Neural cell (in vitro differentiated cells): ENCODE measurements around the gene YPEL5. TPM values are rescaled to one million over a fixed set of nuclear protein-coding genes. Genes with fewer than 3 reads are reported as not detected.

Source experiments
- H2AFZ ChIP-seq: fragments of 200-600, 300-800 bp; sonication (generic), shearing (Covaris generic); 2 replicates; pipeline ENCODE4 v1.6.0; 2014; ENCODE audit warnings: low read depth, mild to moderate bottlenecking, antibody characterized with exemption, low read length, moderate library complexity
- H3F3A ChIP-seq: fragments of 200-600 bp; shearing (Covaris generic); 2 replicates; pipeline ENCODE4 v1.6.1; 2016; ENCODE audit warnings: mild to moderate bottlenecking, moderate library complexity, mixed read lengths, antibody characterized with exemption, low read length; ENCODE audit not compliant: insufficient read depth, poor library complexity, severe bottlenecking
- H3K27ac ChIP-seq: fragments of 200-600, 300-800 bp; sonication (generic), shearing (Covaris generic); 2 replicates; pipeline ENCODE4 v1.5.1; 2014; ENCODE audit warnings: mild to moderate bottlenecking, low read length, moderate library complexity
- H3K27me3 ChIP-seq: fragments of 300-800, 200-600 bp; sonication (generic), shearing (Covaris generic); 2 replicates; pipeline ENCODE4 v1.6.0; 2014; ENCODE audit warnings: mild to moderate bottlenecking, low read depth, low read length, moderate library complexity; ENCODE audit not compliant: insufficient read depth
- H3K36me3 ChIP-seq: fragments of 300-800, 200-600 bp; sonication (generic), shearing (Covaris generic); 2 replicates; pipeline ENCODE4 v1.5.1; 2014; ENCODE audit warnings: mild to moderate bottlenecking, antibody characterized with exemption, low read length, moderate library complexity; ENCODE audit not compliant: insufficient read depth
- H3K4me2 ChIP-seq: fragments of 300-800, 200-600 bp; sonication (generic), shearing (Covaris generic); 2 replicates; pipeline ENCODE4 v1.6.0; 2014; ENCODE audit warnings: mild to moderate bottlenecking, low read length
- H3K4me3 ChIP-seq: fragments of 300-800, 200-600 bp; sonication (generic), shearing (Covaris generic); 2 replicates; pipeline ENCODE4 v1.5.1; 2014; ENCODE audit warnings: mild to moderate bottlenecking, low read length, moderate library complexity
- H3K79me2 ChIP-seq: fragments of 200-600 bp; shearing (Covaris generic); replicated peaks from 2 replicates; pipeline ENCODE4 v1.6.0; 2014; ENCODE audit warnings: mild to moderate bottlenecking, low read length, moderate library complexity; ENCODE audit not compliant: insufficient read depth
- H3K9ac ChIP-seq: fragments of 300-800, 200-600 bp; sonication (generic), shearing (Covaris generic); 2 replicates; pipeline ENCODE4 v1.6.1; 2016; ENCODE audit warnings: mild to moderate bottlenecking, low read length, mixed read lengths
- H3K9me2 ChIP-seq: fragments of 200-600 bp; shearing (Covaris generic); 2 replicates; pipeline ENCODE4 v1.6.1; 2016; ENCODE audit warnings: mild to moderate bottlenecking, low read length, mixed read lengths; ENCODE audit not compliant: insufficient read depth
- H3K9me3 ChIP-seq: fragments of 200-600, 300-800 bp; sonication (generic), shearing (Covaris generic); 2 replicates; pipeline ENCODE4 v1.6.1; 2016; ENCODE audit warnings: mild to moderate bottlenecking, mixed run types, low read length, moderate library complexity, mixed read lengths
- H4K20me1 ChIP-seq: fragments of 200-600 bp; shearing (Covaris generic); 2 replicates; pipeline ENCODE4 v1.6.1; 2016; ENCODE audit warnings: mild to moderate bottlenecking, mixed run types; ENCODE audit not compliant: insufficient read depth
- EP300 ChIP-seq: fragments of 450-650 bp; conservative IDR thresholded peaks from 2 replicates; pipeline ENCODE4 v1.6.1; 2014; ENCODE audit warnings: antibody characterized with exemption, mild to moderate bottlenecking, moderate library complexity; ENCODE audit not compliant: poor library complexity, severe bottlenecking
- EZH2 ChIP-seq: fragments of 200-600, 300-800 bp; shearing (Covaris generic), sonication (generic); IDR thresholded peaks from 2 replicates; pipeline ENCODE4 v1.6.1; 2014; ENCODE audit warnings: antibody characterized with exemption, low read length, borderline replicate concordance, mild to moderate bottlenecking; ENCODE audit not compliant: insufficient read depth, poor library complexity, severe bottlenecking
- MXI1 ChIP-seq: fragments of 450-650 bp; conservative IDR thresholded peaks from 2 replicates; pipeline ENCODE4 v1.6.1; 2014; ENCODE audit warnings: antibody characterized with exemption, mild to moderate bottlenecking; ENCODE audit not compliant: poor library complexity, severe bottlenecking
- POLR2AphosphoS5 ChIP-seq: IDR thresholded peaks from 2 replicates; pipeline ENCODE4 v1.6.1; 2012
- RAD21 ChIP-seq: fragments of 450-650 bp; conservative IDR thresholded peaks from 2 replicates; pipeline ENCODE4 v1.6.1; 2014; ENCODE audit warnings: antibody characterized with exemption, mild to moderate bottlenecking, moderate library complexity
- REST ChIP-seq: IDR thresholded peaks from 2 replicates; pipeline ENCODE4 v1.6.1; 2012; ENCODE audit warnings: borderline replicate concordance
- SMC3 ChIP-seq: fragments of 450-650 bp; conservative IDR thresholded peaks from 2 replicates; pipeline ENCODE4 v1.6.1; 2014; ENCODE audit warnings: antibody characterized with exemption, mild to moderate bottlenecking, moderate library complexity; ENCODE audit not compliant: poor library complexity
- TAF1 ChIP-seq: IDR thresholded peaks from 2 replicates; pipeline ENCODE4 v1.6.1; 2012; ENCODE audit warnings: low read depth
- polyA plus RNA-seq: library from polyadenylated mRNA; depleted of rRNA; stranded (reverse); fragments of >200 nt; gene quantifications from 2 replicates; pipeline ENCODE4 v1.2.3, GENCODE V29; 2014
- TF ChIP-seq, protein P1 (sequence below): fragments of 450-650 bp; IDR thresholded peaks from 2 replicates; pipeline ENCODE4 v1.5.1; 2014; ENCODE audit warnings: antibody characterized with exemption, mild to moderate bottlenecking, moderate library complexity; ENCODE audit not compliant: poor library complexity, severe bottlenecking

Gene YPEL5
- polyA plus RNA-seq, 1 donor from 2014 or later, result 130 TPM

GRCh38 chr2:30165050-30165520 lies 18.3 kb downstream of the YPEL5 start:
- Histone ChIP-seq H3F3A (no peaks in the 10 kb centered on the region), H3K9me3 (no peaks in the 10 kb centered on the region), H3K79me2 (no peaks in the 10 kb centered on the region), H4K20me1 (no peaks in the 10 kb centered on the region), H2AFZ (no peak overlapping the region), H3K36me3 (no peaks in the 10 kb centered on the region), H3K9me2 (no peaks in the 10 kb centered on the region), H3K4me2 (no peak overlapping the region), H3K27me3 (no peaks in the 10 kb centered on the region), H3K27ac (no peak overlapping the region), H3K9ac (no peak overlapping the region), H3K4me3 (no peak overlapping the region)
- peak; percentile 15 for TF ChIP-seq POLR2AphosphoS5
- TF ChIP-seq MXI1, result no peak
- TF ChIP-seq, protein P1, sequence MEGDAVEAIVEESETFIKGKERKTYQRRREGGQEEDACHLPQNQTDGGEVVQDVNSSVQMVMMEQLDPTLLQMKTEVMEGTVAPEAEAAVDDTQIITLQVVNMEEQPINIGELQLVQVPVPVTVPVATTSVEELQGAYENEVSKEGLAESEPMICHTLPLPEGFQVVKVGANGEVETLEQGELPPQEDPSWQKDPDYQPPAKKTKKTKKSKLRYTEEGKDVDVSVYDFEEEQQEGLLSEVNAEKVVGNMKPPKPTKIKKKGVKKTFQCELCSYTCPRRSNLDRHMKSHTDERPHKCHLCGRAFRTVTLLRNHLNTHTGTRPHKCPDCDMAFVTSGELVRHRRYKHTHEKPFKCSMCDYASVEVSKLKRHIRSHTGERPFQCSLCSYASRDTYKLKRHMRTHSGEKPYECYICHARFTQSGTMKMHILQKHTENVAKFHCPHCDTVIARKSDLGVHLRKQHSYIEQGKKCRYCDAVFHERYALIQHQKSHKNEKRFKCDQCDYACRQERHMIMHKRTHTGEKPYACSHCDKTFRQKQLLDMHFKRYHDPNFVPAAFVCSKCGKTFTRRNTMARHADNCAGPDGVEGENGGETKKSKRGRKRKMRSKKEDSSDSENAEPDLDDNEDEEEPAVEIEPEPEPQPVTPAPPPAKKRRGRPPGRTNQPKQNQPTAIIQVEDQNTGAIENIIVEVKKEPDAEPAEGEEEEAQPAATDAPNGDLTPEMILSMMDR, result peak; percentile 97
- peak; percentile 86 for TF ChIP-seq SMC3
- peak; percentile 88 for TF ChIP-seq RAD21
- no peak for TF ChIP-seq EP300
- TF ChIP-seq EZH2, result no peak

DNA sequence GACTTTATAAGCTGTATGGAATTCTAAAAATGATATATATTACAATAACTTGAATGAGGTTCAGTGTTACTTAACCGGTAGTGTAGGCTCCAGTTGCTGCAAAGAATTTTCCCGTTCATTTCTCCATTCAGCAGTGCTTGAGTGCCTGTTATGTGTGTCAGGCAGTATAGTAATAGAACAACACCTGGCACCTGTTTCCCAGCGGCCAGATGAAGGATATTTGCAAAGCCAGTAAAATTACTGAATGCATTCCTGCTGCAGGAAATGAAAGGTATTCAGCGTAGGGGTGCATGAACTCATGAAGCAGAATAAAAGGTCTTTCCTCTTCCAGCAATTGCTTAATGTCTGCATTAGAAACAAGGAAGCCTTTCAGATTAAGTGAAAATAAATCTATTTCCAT lies 18.8 kb downstream of the YPEL5 start:
- Histone ChIP-seq H3K9me3 (no peaks in the 10 kb centered on the region), H3K9me2 (no peaks in the 10 kb centered on the region), H3K79me2 (no peaks in the 10 kb centered on the region)

More for the DNA sequence above, 18.8 kb downstream of the YPEL5 start:
- Histone ChIP-seq H3K27ac (no peak overlapping the region), H3F3A (no peaks in the 10 kb centered on the region), H3K36me3 (no peaks in the 10 kb centered on the region), H3K4me2 (no peak overlapping the region), H3K4me3 (no peak overlapping the region), H3K9ac (no peak overlapping the region), H4K20me1 (no peaks in the 10 kb centered on the region), H3K27me3 (no peaks in the 10 kb centered on the region), H2AFZ (no peak overlapping the region)
- TF ChIP-seq EP300 (no peak), POLR2AphosphoS5 (no peak), REST (no peak), EZH2 (no peak), RAD21 (no peak), TAF1 (no peak), SMC3 (no peak), MXI1 (no peak)
- TF ChIP-seq, protein P1, result no peak
